T1000 (cell line): ENCODE measurements around the gene SLC28A1.

Experiments used
- DNase-seq: peaks from one replicate; lab custom pipeline; 2025; ENCODE audit warnings: mixed read lengths; lab: John Stamatoyannopoulos, UW

The SLC28A1 gene

DNA sequence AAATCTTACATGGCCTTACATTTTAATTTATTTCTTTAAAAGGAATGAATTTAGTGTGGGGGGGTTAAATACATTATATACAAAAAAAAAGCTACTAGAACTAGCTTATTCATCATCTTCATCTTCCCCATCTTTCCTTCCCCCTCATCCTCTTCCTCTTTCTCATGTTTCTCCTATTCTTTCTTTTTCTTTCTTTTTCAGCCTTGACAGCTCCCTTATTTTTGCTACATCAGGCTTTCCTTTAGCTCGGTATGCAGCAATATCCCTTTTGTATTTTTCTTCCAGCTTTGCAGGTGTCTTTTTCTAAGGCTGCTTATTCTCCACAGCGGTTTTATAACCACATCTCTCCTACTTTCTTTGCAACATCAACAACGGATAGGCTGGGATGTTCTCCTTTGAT lies 55.9 kb downstream of the SLC28A1 start:
- DNase-seq = no peak

DNA sequence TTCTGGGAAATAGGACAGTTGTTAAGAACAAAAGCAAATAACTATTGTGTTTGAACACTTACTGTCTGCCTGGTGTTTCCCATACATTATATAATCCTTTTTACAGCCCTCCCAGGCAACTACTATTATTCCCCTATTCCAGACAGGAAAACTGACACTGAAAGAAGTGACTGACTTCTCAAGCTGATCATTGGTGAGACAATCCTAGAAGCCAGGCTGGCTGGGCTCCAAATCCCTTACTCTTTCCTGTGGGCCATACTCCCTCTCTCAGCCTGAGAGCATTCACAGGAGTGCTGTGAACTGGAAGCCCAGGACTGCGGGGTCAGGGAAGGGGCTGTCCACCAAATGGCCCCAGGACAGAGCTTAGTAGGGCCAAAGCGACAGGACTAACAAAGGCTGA lies 58.0 kb downstream of the SLC28A1 start:
- DNase-seq = no peak

DNA sequence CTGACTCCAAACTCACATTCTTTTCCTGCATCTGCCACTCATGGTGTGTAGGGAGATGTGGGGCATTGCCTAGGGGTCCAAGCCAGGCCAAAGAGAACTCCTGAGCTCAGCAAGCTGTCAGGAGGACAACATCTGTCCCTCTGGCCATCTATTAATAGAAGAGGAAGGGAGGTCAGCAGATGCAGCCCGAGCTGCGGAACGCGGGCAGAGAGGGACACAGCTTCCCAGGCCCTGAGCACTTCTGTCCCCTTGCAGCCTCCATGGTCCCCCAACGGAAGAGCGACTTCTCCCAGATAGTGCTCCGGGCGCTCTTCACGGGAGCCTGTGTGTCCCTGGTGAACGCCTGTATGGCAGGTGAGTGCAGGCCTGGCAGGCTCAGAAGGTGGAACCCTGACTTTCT lies 59.8 kb downstream of the SLC28A1 start:
- DNase-seq = no peak

DNA sequence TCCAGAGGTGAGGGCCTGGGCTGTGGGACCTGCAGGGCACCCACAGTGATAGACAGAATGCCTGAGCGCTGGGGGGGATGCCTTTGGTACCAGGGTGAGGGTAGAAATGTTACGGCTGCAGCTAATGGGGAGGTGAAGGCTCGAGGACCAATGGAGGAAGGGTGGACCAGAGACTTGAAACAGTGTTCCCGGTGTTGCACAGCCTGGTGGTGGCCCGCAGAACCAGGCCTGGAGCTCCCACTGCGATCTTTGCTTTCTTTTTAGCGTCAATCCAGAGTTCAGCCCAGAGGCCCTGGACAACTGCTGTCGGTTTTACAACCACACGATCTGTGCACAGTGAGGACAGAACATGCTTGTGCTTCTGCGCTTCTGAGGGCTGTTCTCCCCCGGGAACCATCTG lies 60.4 kb downstream of the SLC28A1 start:
- no peak for DNase-seq

DNA sequence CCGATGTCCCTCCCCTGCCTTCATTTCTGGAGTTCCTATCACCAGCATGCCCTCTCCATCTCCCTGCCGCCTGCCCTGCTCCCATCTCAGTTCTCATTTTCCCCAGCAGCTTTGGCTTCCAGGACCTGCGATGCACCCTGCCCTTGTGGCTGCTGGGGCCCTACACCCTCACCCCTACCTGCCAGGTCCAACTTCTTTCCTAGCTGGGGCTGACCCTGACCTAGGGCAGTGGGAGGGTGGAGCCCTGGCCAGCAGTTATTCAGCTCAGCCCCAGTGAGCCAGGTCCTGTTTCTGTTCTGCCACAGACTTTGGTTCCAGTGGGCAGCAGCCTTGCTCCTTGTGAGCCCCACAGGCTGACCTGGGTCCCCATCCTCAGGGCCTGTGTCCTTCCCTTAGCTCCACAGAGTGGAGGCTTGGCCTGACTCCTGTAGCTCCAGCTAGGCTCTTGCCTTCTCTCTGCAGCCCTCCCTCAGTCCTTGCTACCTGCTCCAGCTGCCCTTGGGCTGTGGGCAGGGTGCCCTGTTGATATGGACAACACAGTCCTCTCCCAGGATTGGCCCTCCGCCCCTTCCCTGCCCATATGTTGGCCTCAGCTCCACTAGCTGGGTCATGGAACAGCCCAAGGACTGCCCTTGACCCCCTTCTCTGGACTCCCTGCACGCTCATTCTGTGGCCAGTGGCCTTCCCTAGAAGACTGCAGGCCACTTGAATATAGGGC lies 62.5 kb downstream of the SLC28A1 start:
- no peak for DNase-seq

DNA sequence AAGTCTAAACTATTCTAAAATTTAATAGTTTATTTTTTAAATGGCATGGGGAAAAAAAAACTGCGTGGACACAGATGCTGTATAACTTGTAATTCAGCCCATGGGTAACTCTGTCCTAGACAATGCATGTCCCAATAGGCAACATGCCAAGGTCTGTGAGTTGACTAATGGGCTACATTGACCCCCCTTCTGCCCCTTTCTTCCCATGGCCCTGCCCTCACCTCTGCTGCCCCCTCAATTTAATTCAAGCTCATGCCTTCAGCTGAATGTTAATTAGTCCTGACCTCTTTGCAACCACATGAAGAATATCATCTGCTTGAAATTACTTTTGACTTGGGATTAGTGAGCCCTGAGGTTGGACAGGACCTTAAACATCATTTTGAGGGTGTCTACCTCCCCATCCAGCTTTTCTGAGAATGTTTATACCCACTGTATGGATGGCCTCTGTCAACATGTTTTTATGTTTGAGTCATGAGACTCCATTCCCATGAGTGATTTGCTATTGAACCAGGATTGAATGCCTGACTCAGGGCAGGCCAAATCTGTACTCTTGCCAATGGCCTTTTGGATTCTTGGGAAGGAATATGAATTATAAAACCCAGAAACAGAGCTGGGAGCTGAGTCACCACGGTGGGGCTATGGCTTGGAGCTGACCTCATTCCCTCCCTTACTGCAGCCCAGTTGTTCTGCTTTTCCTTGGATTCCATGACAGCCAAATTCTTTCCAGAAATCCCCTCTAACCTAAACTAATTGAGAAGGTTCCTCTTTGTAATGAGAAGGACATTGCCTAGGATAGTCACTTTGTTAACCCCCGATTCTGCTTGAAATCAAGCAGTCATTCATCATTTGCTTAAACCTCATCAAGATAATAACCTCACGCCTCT lies 63.7 kb downstream of the SLC28A1 start:
- DNase-seq = peak; percentile 72

DNA sequence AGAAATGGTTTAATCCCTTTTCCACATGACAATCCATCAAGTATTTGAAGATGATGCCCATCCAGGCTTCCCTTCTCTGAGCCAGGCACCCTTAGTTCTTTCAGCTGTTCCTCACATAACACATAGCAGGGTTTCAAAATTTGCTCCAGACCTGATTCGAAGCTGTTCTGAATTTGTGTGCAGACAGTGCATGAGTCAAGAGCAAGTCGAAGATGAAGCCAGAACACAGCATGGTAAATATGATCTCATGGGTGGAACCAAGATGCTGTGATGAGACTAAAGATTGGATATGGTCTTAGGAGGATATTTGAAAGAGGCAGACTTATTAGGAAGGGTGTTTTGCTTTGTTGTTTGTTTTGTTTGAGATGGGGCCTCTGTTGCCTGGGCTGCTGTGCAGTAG lies 64.6 kb downstream of the SLC28A1 start:
- no peak for DNase-seq

DNA sequence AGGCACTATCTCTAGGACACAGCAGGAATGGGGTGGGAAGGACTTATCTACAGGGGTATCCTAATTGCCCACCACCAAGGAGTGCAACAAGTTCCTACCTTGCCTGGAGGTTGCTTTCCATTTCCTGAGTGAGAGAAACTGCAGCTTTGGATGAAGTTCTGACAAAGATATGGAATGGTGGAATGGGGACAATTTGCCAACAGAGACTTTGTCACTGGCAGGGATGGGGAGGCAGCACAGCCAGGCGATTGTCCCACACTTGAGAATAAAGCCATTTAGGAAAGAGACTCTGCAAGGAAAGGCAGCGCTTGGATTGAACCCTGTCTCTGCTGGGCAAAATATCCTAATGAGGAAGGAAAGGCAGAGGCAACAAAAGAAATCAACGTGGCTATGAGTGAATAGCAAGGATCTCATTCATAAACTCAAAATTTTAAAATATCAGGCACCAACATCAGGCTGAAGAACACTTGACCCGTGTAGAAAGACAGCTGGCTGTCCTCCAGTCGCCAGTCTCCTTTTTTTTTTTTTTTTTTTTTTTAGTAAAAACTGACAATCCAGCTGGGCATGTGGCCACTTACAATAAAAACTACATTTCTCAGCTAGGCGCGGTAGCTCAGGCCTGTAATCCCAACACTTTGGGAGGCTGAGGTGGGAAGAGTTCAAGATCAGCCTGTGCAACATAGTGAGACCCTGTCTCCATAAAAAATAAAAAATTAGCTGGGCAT lies 65.5 kb downstream of the SLC28A1 start:
- DNase-seq = no peak

DNA sequence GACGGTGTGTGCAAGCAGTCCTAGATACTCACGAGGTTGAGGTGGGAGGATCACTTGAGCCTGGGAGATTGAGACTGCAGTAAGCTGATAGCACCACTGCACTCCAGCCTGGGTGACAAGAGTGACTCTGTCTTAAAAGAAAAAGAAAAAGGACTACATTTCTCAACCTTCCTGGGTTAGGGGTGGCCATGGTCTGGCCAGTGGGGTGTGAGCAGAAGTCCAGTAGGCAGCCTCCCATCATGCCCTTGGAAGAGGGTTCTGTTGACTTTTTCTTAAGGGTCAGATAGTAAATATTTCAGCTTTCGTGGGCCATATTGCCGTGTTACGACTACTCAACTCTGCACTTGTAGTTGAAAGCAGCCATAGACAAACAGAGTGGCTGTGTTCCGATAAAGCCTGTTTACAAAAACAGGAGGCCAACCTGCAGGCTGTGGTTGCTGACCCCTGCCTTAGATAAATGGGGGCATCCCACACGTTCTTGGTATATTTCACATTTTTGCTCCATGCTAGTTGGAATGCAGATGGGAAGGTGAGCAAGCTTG lies 66.2 kb downstream of the SLC28A1 start:
- no peak for DNase-seq

DNA sequence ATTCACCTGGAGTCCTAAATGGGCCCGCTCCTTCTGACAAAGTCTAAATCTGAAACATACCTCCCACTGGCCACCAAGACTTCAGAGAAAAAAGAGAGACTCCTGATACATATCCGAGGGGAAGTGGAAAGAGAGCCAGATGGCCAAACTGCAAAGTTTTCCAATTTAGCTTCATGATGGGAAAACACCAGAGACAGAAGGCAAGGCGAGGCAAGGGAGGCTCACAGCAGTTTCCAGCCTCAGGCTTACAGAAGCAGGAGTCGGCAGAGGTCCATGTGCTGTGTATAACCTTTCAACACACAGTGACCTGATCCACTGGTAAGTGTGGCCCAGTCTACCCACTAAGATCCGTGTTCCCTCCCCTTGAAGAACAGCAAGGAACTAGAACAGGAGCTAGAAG lies 67.3 kb downstream of the SLC28A1 start:
- DNase-seq = no peak

DNA sequence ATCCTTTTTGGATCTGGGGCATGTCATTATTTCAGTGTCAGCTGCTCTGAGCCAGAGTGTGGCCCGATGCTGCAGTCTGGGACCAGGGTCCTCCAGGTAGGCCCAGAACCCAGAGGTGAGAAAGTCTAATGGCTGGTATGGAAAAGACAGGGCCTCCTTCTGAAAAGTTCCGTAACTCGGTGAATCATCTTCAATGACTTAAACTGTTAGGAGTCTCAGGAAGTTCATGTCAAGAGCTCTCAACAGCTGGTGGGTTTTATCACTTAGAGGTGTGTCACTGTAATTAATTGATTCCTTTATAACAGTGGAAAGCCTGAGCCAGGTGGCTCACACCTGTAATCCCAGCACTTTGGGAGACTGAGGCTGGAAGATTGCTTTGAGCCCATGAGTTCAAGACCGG lies 68.7 kb downstream of the SLC28A1 start:
- no peak for DNase-seq

DNA sequence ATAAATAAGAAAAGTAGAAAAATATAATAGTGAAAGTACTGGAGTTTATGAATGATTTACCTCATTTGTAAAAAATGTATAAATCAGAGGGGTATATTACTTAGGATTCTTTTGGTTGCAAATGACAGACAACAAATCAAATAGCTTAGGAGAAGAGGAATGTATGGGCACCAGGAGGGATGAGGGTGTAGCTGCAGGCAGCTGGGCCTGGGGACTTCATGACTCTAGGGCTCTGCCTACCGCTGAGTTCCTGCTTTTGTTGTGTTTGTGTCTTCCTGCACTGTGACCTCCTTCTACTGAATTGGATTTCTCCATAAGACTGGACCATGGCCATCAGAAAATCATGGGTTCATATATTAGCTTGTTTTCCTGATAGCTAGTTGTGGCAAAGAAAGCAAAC lies 69.3 kb downstream of the SLC28A1 start:
- no peak for DNase-seq

DNA sequence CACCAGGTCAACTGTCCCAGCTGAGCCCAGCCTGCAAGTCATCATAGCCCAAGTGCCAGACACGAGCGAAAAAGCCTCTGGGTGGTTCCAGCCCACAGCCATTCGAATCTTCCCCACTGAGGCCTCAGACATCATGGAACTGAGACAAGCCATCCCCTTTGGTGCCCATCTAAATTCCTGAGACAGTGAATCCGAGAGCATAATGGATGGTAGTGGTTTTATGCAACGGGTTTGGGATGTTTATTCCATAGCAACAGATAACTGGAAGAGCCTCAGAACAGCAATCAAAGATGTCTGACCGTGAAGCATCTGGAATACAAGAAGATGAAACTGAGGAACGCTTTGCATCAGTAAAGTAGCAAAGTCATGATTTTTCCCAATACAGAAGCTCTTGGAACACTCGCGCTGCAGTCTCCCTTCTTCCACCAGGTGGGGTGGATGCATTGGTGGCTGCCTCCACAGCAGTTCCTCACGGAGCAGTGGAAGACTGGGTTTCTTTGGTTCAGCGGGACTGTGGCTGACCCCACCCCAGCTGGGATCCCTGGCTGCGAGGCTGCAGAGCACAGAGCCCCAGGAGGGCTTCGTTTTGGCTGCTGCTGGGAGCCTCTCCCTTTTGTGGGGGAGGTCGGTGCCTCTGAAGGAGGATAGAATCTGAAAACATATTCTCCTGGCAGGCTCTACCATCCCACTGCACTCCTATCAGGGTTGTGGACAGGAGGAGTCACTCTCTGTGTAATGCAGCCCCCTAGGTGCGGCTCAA lies 70.8 kb downstream of the SLC28A1 start:
- DNase-seq = no peak

DNA sequence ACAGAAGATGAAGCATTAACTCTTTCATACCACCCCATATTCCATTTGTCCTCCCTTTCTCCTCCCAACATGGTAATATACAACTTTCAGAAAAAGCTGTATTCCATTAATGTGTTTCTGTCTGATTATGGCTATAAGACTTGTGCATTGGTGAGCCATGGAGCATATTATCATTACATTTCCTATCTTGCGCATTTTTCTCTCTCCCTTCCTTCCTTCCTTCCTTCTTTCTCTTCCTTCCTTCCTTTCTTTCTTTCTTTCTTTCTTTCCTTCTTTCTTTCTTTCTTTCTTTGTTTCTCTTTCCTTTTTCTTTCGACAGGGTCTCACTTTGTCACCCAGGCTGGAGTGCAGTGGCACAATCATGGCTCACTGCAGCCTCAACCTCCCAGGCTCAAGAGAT lies 71.7 kb downstream of the SLC28A1 start:
- no peak for DNase-seq

DNA sequence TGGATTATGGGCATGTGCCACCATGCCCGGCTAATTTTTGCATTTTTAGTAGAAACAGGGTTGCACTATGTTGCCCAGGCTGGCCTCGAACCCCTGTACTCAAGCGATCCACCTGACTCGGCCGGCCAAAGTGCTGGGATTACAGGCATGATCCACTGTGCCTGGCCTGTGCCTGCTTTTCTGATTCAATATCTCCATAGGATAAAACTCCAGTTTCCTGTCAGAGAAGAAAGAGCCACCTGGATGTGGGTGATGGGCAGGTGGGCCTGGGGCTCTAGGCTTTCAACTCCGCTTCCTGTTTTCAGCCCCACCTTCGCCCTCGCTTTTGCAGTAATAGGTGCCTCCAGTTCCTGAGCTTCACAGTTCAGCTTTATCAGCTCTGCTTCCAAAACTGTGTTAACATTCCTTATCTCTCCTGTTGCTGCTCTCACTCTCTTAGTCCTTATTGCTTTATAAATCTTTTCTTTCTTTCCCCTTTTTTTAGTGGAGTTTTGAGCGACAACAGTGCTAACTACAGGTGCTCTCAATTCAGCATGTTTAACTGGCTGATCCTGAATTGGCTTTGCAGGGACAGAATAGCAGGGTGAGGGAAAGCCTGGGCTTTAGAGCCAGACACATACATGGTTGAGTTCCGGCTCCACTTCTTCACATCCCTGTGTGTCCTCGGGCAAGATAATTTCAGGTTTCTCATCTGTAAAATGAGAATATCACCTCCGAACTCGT lies 76.1 kb downstream of the SLC28A1 start:
- DNase-seq = no peak

DNA sequence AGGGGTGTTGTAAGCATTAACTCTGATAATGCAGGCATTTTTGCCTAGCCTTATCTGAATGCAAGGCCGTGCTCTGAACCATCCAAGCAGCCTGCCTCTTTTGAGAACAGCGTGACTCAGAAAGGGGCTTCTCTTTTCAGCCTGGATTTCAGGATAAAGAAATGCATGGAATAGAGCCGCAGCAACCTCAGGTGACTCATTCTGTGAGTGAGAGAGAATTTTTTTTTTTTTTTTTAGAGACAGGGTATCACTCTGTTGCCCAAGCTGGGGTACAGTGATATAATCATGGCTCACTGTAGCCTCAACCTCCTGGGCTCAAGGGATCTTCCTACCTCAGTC lies 76.6 kb downstream of the SLC28A1 start:
- DNase-seq = peak; percentile 11

DNA sequence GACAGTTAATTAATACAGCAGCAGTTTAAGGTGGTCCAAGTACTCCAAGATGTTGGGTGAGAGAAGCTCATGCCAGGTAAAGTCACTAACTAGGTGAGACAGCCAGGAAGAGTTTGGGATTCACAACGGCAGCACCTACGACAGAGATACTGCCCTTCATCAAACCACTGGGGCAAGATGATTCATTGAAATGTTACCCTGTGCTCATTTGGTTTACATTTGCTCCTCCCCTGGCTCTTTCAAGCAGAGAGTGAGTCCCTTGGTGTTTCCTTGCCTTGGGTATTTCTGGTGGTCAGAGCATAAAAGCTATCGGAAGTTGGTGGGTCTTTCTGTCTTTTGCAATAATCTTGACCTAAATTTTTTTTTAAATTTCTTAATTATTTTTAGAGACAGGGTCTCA lies 77.2 kb downstream of the SLC28A1 start:
- no peak for DNase-seq

DNA sequence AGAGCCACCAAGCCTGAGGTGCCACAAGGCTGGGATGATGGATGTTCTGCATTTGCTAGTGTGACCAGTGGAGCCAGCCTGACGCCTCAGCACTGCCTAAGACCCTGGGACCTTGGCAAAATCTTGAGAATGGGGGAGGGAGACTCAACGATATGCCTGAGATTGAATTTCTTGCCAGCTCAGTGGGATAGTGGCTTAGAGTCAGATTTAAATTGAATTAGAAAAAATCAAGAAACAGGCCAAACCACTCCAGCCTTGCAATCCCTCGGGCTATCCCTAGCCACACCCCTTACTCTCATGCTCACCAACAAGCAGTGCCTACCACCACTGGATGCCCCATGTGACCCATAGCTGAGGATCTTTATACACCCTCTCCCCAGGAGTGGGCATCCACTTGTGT lies 78.5 kb downstream of the SLC28A1 start:
- no peak for DNase-seq

DNA sequence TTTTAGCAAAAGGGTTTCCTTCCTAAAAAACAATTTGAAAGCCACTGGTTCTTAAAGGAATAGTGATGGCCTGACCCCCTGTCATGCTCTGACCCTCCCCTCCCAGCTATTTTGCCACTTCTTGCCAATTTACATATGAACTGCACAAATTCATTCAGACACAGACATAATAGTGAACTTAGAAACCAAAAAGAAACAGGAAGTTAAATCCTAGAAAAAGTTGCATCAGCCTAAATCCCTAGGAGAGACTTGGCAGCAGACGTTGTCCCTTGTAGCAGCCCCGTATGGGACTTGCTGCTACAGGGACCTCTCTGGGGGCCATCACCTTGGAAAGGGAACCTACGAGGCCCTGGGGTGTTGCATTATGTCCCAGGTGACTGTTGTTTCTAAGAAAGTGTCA lies 82.9 kb downstream of the SLC28A1 start:
- no peak for DNase-seq

DNA sequence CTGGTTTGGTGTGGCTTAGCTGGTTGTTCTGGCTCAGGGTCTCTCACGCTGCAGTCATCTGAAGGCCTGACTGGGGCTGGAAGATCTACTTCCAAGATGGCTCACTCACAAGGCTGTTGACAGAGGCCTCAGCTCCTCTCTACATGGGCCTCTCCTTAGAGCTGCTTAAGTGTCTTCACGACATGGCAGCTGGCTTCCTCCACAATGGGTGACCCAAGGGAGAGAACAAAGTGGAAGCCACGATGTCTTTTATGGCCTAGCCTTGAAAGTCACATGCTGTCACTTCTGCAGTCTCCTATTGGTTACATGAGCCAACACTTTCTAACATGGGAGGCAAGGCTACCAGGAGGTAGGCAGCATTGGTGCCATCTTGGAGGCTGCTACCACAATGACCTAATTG lies 83.8 kb downstream of the SLC28A1 start:
- DNase-seq = no peak

DNA sequence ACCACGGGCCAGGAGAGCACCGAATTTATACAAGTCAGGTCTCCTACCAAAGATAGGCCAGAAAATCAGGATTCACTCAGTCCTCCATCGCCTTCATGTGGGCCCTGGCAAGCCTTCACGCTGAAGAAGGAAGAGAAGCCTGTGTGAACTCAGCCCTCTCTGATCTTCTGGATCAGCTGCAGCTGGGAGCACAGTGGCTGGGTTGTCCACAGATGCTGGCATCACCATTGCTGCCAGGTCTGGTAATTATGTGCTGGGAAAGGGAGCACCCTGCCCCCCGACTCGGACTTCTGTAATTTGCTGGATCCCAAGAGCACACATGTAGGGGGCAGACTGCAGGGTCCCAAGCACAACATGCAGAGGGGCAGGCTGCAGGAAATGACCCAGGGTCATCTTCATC lies 84.8 kb downstream of the SLC28A1 start:
- no peak for DNase-seq
